ENCODE measurements around the gene TLE7.

DNA sequence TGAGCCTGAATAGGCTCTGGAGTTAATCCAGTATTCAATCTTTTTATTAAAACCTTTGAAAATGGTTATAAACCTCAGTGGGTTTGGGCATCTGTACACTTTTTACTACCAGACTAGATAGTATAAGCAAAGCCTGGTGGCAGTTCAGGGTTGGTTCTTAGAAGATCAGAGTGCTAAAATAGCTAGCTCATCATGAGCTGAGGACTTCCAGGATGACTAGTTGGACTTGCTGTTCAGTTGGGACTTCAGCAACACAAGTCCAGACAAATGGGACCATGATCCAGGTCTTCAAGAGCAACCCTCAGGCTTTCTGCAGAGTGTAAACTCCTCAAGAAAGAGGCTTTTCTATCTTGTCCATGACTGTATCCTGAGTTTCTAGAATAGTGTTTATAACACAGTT is 48.5 kb upstream of the TLE7 start:
- TF ChIP-seq, protein P1, sequence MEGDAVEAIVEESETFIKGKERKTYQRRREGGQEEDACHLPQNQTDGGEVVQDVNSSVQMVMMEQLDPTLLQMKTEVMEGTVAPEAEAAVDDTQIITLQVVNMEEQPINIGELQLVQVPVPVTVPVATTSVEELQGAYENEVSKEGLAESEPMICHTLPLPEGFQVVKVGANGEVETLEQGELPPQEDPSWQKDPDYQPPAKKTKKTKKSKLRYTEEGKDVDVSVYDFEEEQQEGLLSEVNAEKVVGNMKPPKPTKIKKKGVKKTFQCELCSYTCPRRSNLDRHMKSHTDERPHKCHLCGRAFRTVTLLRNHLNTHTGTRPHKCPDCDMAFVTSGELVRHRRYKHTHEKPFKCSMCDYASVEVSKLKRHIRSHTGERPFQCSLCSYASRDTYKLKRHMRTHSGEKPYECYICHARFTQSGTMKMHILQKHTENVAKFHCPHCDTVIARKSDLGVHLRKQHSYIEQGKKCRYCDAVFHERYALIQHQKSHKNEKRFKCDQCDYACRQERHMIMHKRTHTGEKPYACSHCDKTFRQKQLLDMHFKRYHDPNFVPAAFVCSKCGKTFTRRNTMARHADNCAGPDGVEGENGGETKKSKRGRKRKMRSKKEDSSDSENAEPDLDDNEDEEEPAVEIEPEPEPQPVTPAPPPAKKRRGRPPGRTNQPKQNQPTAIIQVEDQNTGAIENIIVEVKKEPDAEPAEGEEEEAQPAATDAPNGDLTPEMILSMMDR (IDR thresholded peaks at IDR 0.05), result no peak
- TF ChIP-seq POLR2A (IDR thresholded peaks at IDR 0.05), result no peak
